SU-DHL-6 (cell line): Measurements from ENCODE around the gene CHD6.

Experiments used
- H2AFZ ChIP-seq: fragments of 200-600 bp; sonication (generic); 2 replicates; pipeline ENCODE4 v1.6.1; 2014; ENCODE audit warnings: low read depth, mild to moderate bottlenecking, moderate library complexity, mixed read lengths, antibody characterized with exemption, low read length; ENCODE audit not compliant: severe bottlenecking
- H3F3A ChIP-seq: fragments of 200-600 bp; shearing (Covaris generic); 2 replicates; pipeline ENCODE4 v1.6.0; 2016; ENCODE audit warnings: antibody characterized with exemption, mild to moderate bottlenecking; ENCODE audit not compliant: insufficient read depth
- H3K27ac ChIP-seq: fragments of 200-600 bp; sonication (generic); 2 replicates; pipeline ENCODE4 v1.5.1; 2016; ENCODE audit warnings: low read depth, mild to moderate bottlenecking, low read length, moderate library complexity, mixed read lengths
- H3K27me3 ChIP-seq: fragments of 200-600 bp; sonication (generic), shearing (Covaris generic); 2 replicates; pipeline ENCODE4 v1.6.0; 2014; ENCODE audit warnings: mild to moderate bottlenecking, low read length
- H3K36me3 ChIP-seq: fragments of 200-600 bp; sonication (generic); 2 replicates; pipeline ENCODE4 v1.6.1; 2014; ENCODE audit warnings: mild to moderate bottlenecking, low read length, mixed read lengths
- H3K4me2 ChIP-seq: fragments of 300-600, 200-600 bp; shearing (Covaris generic), sonication (generic); 2 replicates; pipeline ENCODE4 v1.6.0; 2014; ENCODE audit warnings: low read length, low read depth, mild to moderate bottlenecking; ENCODE audit not compliant: poor library complexity, severe bottlenecking
- H3K4me3 ChIP-seq: fragments of 200-600 bp; sonication (generic); 2 replicates; pipeline ENCODE4 v1.5.1; 2014; ENCODE audit warnings: antibody characterized with exemption, low read length, mild to moderate bottlenecking, mixed read lengths; ENCODE audit not compliant: insufficient read depth, poor library complexity, severe bottlenecking
- H3K79me2 ChIP-seq: fragments of 200-600 bp; sonication (generic); 2 replicates; pipeline ENCODE4 v1.6.1; 2014; ENCODE audit warnings: mild to moderate bottlenecking, low read length, moderate library complexity; ENCODE audit not compliant: insufficient read depth
- H3K9ac ChIP-seq: fragments of 200-600 bp; sonication (generic); 2 replicates; pipeline ENCODE4 v1.7.0; 2014; ENCODE audit warnings: mild to moderate bottlenecking, low read length
- H3K9me2 ChIP-seq: fragments of 200-600 bp; sonication (generic); replicated peaks from 2 replicates; pipeline ENCODE4 v1.6.1; 2014; ENCODE audit warnings: low read length; ENCODE audit not compliant: insufficient read depth
- H3K9me3 ChIP-seq: fragments of 200-600 bp; sonication (generic); 2 replicates; pipeline ENCODE4 v1.6.1; 2014; ENCODE audit warnings: low read length, mixed read lengths; ENCODE audit not compliant: insufficient read depth
- H4K20me1 ChIP-seq: fragments of 200-600 bp; sonication (generic); 2 replicates; pipeline ENCODE4 v1.6.1; 2014; ENCODE audit warnings: low read depth, mild to moderate bottlenecking, antibody characterized with exemption, low read length, moderate library complexity, mixed read lengths
- EZH2phosphoT487 ChIP-seq: fragments of 200-600 bp; sonication (generic), shearing (Covaris generic); conservative IDR thresholded peaks from 2 replicates; pipeline ENCODE4 v1.6.1; 2018; ENCODE audit warnings: mild to moderate bottlenecking, antibody characterized with exemption, low read length, moderate library complexity, mixed read lengths
- TF ChIP-seq, protein P1 (sequence below): fragments of 200-600 bp; sonication (generic); IDR thresholded peaks from one replicate; pipeline ENCODE4 v1.5.1; 2017; ENCODE audit warnings: antibody characterized with exemption, mild to moderate bottlenecking, low read length, moderate library complexity; ENCODE audit not compliant: insufficient read depth, poor library complexity, severe bottlenecking

The CHD6 gene

DNA sequence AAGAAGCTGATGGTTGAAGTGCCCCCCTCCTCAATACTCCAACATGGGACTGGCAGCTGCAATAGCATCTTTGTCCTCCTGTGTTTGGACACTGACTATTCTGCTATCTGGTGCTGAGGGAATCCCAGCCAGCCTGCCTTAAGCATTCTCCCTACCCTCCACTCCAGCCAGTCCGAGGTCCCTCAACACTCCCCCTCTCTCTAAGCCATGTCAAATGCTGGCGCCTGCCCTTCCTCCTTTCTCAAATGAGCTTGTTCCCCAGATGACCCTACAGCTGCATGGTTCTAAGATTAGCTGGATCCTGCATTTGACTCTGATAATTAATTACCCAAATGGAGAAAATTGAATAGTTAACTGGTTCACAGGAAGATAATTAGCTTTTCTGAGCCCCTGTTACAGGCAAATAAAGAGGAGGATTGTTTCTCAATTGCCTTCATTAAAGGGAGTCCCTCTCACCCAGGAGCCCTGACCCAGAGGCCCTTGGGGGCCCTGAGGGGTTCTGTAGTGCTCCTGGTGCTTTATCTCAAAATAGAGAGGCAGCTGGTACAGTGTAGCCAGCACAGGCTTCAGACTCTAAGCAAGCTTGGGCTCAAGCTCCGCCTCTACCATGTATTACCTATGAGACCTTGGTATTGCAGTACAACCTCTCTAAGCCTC, 37.9 kb upstream of the CHD6 start:
- H2AFZ ChIP-seq: no peak overlapping the region
- no peaks in the 10 kb centered on the region for H3K79me2 ChIP-seq
- H3K9me2 ChIP-seq: no peaks in the 10 kb centered on the region
- TF ChIP-seq, protein P1, sequence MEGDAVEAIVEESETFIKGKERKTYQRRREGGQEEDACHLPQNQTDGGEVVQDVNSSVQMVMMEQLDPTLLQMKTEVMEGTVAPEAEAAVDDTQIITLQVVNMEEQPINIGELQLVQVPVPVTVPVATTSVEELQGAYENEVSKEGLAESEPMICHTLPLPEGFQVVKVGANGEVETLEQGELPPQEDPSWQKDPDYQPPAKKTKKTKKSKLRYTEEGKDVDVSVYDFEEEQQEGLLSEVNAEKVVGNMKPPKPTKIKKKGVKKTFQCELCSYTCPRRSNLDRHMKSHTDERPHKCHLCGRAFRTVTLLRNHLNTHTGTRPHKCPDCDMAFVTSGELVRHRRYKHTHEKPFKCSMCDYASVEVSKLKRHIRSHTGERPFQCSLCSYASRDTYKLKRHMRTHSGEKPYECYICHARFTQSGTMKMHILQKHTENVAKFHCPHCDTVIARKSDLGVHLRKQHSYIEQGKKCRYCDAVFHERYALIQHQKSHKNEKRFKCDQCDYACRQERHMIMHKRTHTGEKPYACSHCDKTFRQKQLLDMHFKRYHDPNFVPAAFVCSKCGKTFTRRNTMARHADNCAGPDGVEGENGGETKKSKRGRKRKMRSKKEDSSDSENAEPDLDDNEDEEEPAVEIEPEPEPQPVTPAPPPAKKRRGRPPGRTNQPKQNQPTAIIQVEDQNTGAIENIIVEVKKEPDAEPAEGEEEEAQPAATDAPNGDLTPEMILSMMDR: no peak
- no peak for TF ChIP-seq EZH2phosphoT487
- no peak overlapping the region for H3K4me3 ChIP-seq
- no peak overlapping the region for H3K27ac ChIP-seq
- no peaks in the 10 kb centered on the region for H3K9me3 ChIP-seq
- H3K4me2 ChIP-seq: no peak overlapping the region
- H3K27me3 ChIP-seq: no peaks in the 10 kb centered on the region
- no peaks in the 10 kb centered on the region for H3F3A ChIP-seq
- H3K36me3 ChIP-seq: no peaks in the 10 kb centered on the region
- no peak overlapping the region for H3K9ac ChIP-seq
- H4K20me1 ChIP-seq: no peaks in the 10 kb centered on the region

DNA sequence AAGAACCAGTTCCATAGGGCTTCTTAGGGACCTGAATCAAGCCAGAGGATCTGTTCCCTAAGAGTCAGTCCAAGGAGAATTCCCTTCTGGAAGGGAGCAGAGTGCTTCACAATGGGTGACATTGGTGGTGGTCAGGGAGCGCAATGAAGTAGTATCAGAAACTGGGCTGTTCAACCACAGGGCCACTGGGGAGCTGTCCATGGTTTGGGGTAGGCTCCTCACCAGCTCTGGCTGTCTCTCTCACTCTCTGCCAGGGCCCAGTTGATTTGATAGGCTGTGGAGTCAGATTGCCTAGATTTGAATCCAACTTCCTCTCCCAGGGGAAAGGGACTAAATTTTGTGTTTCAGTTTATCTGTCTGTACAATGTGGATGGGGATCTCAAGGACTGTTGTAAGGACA, 36.7 kb upstream of the CHD6 start:
- Histone ChIP-seq H3F3A (no peaks in the 10 kb centered on the region), H3K79me2 (no peaks in the 10 kb centered on the region), H3K36me3 (no peaks in the 10 kb centered on the region), H3K27me3 (no peaks in the 10 kb centered on the region), H3K4me3 (no peak overlapping the region), H3K9me2 (no peaks in the 10 kb centered on the region), H3K27ac (no peak overlapping the region), H3K9ac (no peak overlapping the region), H3K4me2 (no peak overlapping the region), H3K9me3 (no peaks in the 10 kb centered on the region), H4K20me1 (no peaks in the 10 kb centered on the region), H2AFZ (no peak overlapping the region)
- TF ChIP-seq, protein P1: no peak

DNA sequence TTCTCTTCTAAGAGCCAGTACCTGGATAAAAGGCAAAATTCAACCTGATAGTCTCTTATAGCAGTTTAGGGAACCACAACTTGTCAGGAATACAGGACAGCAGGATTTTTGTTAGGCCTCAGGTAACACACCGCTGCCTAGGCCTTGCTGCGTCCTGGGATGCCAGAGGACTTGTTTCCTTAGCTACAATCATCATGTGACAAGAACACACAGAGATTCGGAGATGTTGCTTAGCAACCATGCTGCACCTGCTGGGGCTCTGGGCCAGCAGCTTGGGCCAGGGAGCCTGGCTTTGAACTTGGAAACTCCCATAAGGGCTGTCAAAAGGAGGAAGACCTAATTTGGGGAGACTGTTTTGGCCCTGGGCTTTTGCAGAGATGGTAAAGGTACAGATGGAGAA, 36.1 kb upstream of the CHD6 start:
- H3K9me3 ChIP-seq: no peaks in the 10 kb centered on the region
- no peak for TF ChIP-seq EZH2phosphoT487
- TF ChIP-seq, protein P1: no peak
- H3K4me2 ChIP-seq: no peak overlapping the region
- H3K36me3 ChIP-seq: no peaks in the 10 kb centered on the region
- H4K20me1 ChIP-seq: no peaks in the 10 kb centered on the region
- no peaks in the 10 kb centered on the region for H3F3A ChIP-seq
- H3K9ac ChIP-seq: no peak overlapping the region
- no peaks in the 10 kb centered on the region for H3K27me3 ChIP-seq
- H3K79me2 ChIP-seq: no peaks in the 10 kb centered on the region
- no peak overlapping the region for H3K4me3 ChIP-seq
- H3K9me2 ChIP-seq: no peaks in the 10 kb centered on the region
- no peak overlapping the region for H2AFZ ChIP-seq
- no peak overlapping the region for H3K27ac ChIP-seq
